GM21447 (cell line): ENCODE data around the gene SAC3D1.

Source experiments
- ATAC-seq: cut with Tn5 transposase; IDR thresholded peaks from one replicate; pipeline ENCODE4 v1.9.1; 2021; ENCODE audit not compliant: unreplicated experiment

The SAC3D1 gene

GRCh38 chr11:65059959-65060824 lies 19.2 kb downstream of the SAC3D1 start:
- no peak for ATAC-seq

GRCh38 chr11:65060913-65061408 lies 20.0 kb downstream of the SAC3D1 start:
- ATAC-seq: no peak

- no peak for ATAC-seq
These were observed 22.5 kb downstream of the SAC3D1 start for GRCh38 chr11:65063532-65063931.

GRCh38 chr11:65064847-65065240 lies 23.8 kb downstream of the SAC3D1 start:
- ATAC-seq: no peak

DNA sequence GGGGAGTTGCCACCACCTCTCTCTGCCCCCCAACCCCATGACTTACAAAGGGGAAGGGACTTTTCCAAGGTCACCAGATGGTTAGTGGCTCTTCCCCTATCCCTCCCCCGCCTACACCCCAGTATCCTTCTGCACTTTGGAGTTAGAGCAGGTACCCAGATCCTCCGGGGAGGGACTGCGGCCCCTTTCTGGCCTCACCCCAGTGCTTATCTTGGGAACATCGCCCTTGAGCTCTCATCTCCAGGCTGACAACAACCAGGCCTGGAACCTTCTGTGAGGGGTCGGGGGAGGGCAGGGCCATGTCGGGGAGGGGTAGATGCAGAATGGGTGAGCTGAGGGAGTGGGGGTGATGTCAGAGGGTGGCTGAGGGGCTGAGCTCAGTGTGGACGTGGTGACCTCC lies 24.8 kb downstream of the SAC3D1 start:
- ATAC-seq: no peak

DNA sequence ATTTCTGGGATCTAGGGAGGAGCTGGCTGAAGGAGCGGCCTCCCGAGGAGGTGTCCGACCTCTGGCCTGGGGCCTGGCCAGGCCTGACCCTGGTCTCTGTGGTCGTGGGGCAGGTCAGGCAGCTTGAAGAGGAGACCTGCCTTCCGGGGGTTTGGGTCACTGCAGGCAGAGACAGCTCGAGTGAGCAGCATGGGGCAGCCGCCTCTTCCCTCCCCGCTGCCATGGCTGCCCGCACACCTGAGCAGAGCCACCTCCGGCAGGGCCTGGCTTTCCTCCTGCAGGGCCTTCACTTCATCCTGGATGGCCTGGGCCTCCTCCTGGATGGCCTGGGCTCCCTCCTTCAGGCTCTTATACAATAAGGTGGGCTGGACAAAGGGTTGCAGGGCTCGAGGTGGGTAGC lies 25.3 kb downstream of the SAC3D1 start:
- ATAC-seq: no peak

- ATAC-seq: no peak
These were observed 25.8 kb downstream of the SAC3D1 start for GRCh38 chr11:65066805-65067291.

DNA sequence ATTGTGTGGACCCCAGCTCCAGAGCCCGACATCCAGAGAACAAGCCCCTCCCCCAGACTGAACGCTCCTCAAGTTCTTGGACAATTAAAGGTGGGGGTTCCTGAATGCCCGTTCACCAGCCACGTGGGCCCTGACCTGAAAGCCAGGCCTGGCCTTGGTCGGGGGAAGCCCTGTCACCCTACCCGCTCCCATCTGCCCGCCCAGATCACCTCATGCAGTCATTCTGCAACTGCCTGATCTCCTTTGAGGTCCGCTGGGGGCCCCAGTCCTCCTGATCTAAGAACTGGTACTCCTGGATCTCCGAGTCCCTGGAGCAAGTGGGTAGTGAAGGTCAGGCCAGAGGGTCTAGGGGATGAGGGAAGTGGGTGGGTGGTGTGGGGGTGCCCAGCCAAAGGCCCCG lies 26.4 kb downstream of the SAC3D1 start:
- ATAC-seq: no peak

DNA sequence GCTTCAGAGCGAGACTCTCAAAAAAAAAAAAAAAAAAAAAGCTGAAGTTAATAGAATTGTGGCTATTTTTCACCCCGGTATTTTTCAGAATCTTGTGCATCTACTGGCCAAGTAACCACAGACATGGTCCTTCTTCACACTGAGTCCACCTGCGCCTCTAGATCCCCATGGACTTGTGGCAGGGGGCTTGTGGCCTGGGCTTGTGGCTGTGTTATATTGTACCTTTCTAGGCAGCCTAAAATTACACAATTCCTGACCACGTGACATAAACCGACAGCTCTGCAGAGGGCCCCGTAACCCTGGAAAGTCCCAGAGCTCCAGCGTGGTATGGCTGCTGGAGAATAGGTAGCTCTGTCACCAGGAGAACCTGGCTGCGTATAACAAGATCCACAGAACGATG lies 28.2 kb downstream of the SAC3D1 start:
- ATAC-seq: no peak

GRCh38 chr11:65071907-65072630 lies 31.1 kb downstream of the SAC3D1 start:
- no peak for ATAC-seq

DNA sequence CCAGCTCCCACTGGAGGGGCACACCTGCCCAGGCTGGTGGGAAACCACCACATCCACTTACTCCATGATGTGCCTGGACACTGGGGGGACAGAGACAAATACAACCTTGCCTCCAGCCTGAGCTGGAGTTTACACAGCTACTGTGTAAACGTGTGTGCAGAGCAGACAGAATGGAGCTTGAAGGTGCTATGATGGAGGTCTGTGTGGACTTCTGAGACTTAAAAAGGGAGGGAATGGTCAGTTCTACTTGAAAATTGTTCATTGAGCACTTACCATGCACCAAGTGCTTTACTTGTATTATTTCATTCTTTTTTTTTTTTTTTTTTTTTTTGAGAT lies 31.6 kb downstream of the SAC3D1 start:
- ATAC-seq: no peak

DNA sequence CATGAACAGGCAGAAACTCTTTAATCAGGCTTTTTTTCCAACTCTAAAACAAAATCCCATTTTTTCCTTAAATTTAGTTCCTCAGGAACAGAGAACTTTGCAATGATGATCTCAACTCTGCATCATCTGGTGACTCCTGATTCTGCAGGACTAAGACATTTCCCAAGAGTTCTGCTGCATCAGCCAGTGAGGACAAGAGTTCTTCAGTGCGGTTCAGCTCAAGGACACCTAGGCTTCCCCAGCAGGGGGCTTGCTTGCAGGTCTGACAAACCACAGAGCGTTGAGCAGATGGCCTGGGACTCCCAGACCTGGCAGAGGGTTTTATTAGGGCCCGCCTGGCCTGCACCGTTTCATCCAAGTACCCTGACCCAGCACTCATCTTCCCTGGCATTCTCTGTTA lies 36.4 kb downstream of the SAC3D1 start:
- no peak for ATAC-seq

DNA sequence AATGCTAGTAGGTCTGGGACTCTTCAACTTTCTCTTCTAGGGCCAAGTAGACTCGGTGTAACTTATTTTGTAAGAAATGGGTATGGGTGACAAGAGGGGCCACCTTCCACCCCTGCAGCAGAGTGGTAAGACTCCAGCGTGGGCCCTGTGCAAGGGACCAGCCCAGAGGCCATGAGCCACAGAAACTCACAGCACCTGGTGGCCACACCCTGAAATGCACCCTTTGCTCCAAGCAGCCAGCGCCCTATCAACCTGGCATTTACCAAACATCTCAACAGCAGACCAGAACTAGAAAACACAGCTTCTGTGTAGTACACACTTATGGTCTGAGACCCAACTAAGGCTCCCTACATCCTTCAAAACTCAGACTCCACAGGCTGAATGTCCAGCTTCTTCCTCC lies 37.1 kb downstream of the SAC3D1 start:
- ATAC-seq: no peak

DNA sequence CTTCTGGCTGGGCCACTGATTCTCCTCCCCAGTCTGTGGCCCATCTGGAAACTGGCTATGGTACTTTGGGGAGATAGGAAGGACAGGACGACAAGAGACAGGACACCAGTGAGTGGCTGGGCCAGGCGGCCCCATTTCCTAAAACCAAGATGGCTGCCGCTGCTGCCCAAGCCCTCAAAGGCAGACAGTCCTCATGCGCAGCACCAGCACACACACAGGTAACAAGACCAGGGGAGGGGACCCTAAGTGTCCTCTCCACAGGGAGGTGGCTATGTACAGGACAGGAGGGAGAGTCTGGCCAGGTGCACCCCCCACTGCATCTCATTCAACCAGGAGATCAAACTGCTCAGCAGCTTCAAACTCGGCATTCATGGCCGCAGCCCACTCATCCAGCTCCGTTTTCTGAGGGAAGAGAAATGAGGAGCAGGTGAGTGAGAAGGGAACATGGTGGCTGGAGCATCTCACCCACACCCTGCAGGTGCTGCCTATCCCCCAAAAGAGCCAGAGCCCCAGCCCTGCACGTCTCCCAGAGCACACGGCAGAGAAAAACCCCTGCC lies 37.9 kb downstream of the SAC3D1 start:
- no peak for ATAC-seq

- peak; percentile 15 for ATAC-seq
These were observed 42.3 kb downstream of the SAC3D1 start for GRCh38 chr11:65083134-65083833.

- peak; percentile 86 for ATAC-seq
These were observed 43.0 kb downstream of the SAC3D1 start, which contains the start of the genes CDCA5 and ZFPL1 for GRCh38 chr11:65083834-65084597. TSS of gene CDCA5 (minus strand) at chr11:65084040. CDS start at chr11:65083978, 62 bp downstream. TSS of gene ZFPL1 (plus strand) at chr11:65084222. CDS start at chr11:65084699, 477 bp downstream.

DNA sequence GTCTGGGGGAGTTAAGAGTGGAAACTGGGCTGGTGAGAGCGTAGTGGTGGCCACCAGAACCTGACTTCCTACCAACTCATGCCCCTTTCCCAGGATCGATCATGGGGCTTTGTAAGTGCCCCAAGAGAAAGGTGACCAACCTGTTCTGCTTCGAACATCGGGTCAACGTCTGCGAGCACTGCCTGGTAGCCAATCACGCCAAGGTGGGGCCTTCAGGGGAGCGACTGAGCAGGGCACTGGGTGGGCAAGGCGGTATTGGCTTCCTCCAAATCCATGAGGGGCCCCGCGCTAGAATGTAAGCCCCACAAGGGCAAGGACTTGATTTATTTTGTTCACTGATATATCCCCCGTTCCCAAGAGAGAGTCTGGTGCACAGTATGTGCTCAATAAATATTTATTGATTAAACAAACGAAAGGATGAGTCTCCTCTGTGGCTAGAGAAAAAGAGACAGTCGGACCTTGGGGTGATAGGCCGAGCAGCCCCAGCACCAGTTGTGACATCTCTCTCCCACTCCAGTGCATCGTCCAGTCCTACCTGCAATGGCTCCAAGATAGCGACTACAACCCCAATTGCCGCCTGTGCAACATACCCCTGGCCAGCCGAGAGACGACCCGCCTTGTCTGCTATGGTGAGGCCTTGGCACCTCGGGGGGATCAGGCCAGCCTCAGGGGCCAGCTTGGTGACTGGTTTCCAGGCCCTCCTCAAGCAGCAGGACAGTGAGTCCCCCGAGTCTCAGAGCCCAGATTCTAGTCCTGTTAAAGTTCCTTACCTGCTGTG lies 43.8 kb downstream of the SAC3D1 start:
- ATAC-seq: peak; percentile 19

- no peak for ATAC-seq
These were observed 44.4 kb downstream of the SAC3D1 start for GRCh38 chr11:65085446-65085845.

GRCh38 chr11:65086809-65087208 lies 45.8 kb downstream of the SAC3D1 start:
- no peak for ATAC-seq
